HepG2 (cell line): Measurements from ENCODE around the gene WNK2. TPM values are rescaled to one million over a fixed set of nuclear protein-coding genes. Genes with fewer than 3 reads are reported as not detected.

Experiments
- ATAC-seq: fragments of 200-7000 bp; cut with Tn5 transposase; 3 replicates; pipeline ENCODE4 v1.9.1; 2020; ENCODE audit warnings: mild to moderate bottlenecking, moderate library complexity
- BruUV-seq: library from RNA; stranded (reverse); fragments of 400-500 nt; replicated peaks from 2 replicates; lab custom pipeline; 2021; lab: Mats Ljungman, UMichigan
- CTCF ChIA-PET: fragments of 300-600 bp; formaldehyde crosslinking; extraction: SDS; loops from one replicate; lab custom pipeline; 2021; ENCODE audit warnings: low total read pairs, inconsistent platforms, low intra/inter-chr PET ratio; lab: Yijun Ruan, JAX
- POLR2A ChIA-PET: fragments of 350-600 bp; sonication (Branson Sonifier 250); formaldehyde crosslinking; loops from one replicate; lab custom pipeline; 2020; ENCODE audit warnings: antibody characterized with exemption, inconsistent platforms; lab: Yijun Ruan, JAX
- DNase-seq: peaks from one replicate; pipeline ENCODE4 v3.0.0-alpha.2; 2015; ENCODE audit warnings: low spot score
- FAIRE-seq: peaks from 3 replicates; lab custom pipeline; 2011; peaks lifted over from hg19 to GRCh38; lab: Jason Lieb, UNC
- H2AFZ ChIP-seq: one replicate; pipeline ENCODE4 v1.6.1; 2011; ENCODE audit warnings: low read length, inconsistent platforms
- H3K27ac ChIP-seq: fragments of 300-600 bp; 3 replicates; pipeline ENCODE4 v1.8.0; 2011; ENCODE audit warnings: mixed run types, mild to moderate bottlenecking, mixed read lengths, low read length, inconsistent platforms; ENCODE audit not compliant: insufficient read depth; ENCODE audit errors: extremely low read length
- H3K27me3 ChIP-seq, 2 experiments: fragments of 200-600 bp in 1 of 2; 2 replicates in 1 of 2; 3 replicates in 1 of 2; pipeline versions ENCODE4 v1.6.0 to v1.8.0; 2011; ENCODE audit warnings: low read length in 2 of 2, mild to moderate bottlenecking in 2 of 2, moderate library complexity in 2 of 2, inconsistent platforms in 1 of 2; ENCODE audit not compliant: insufficient read depth in 2 of 2, control insufficient read depth in 1 of 2
- H3K36me3 ChIP-seq, 2 experiments: fragments of 200-600 bp in 1 of 2; replicated peaks in 1 of 2; 2 replicates in 1 of 2; 3 replicates in 1 of 2; pipeline versions ENCODE4 v1.5.1 to v1.8.0; 2011; ENCODE audit warnings: low read length in 2 of 2, inconsistent platforms in 1 of 2; ENCODE audit not compliant: insufficient read depth in 2 of 2, control insufficient read depth in 1 of 2
- H3K4me1 ChIP-seq: 2 replicates; pipeline ENCODE4 v1.5.1; 2012; ENCODE audit warnings: low read length, inconsistent platforms; ENCODE audit not compliant: insufficient read depth
- H3K4me2 ChIP-seq: 2 replicates; pipeline ENCODE4 v1.6.0; 2011; ENCODE audit warnings: low read depth, low read length, inconsistent platforms
- H3K4me3 ChIP-seq, 3 experiments: fragments of 200-600 bp in 1 of 3; sonication (generic), shearing (Covaris generic) in 1 of 3; replicated peaks in 1 of 3; 2 replicates each; pipeline ENCODE4 v1.5.1; 2011 to 2016; ENCODE audit warnings: low read length in 3 of 3, inconsistent platforms in 2 of 3, low read depth in 2 of 3, mild to moderate bottlenecking in 2 of 3, control low read depth in 1 of 3, mixed read lengths in 1 of 3; ENCODE audit not compliant: insufficient read depth in 1 of 3
- H3K79me2 ChIP-seq: one replicate; pipeline ENCODE4 v1.6.1; 2011; ENCODE audit warnings: low read length, inconsistent platforms; ENCODE audit not compliant: insufficient read depth
- H3K9ac ChIP-seq: 2 replicates; pipeline ENCODE4 v1.6.0; 2011; ENCODE audit warnings: mild to moderate bottlenecking, low read depth, low read length, inconsistent platforms; ENCODE audit not compliant: insufficient read depth
- H3K9me3 ChIP-seq: 2 replicates; pipeline ENCODE4 v1.5.1; 2012; ENCODE audit warnings: mild to moderate bottlenecking, low read length
- H4K20me1 ChIP-seq: 2 replicates; pipeline ENCODE4 v1.6.0; 2011; ENCODE audit warnings: inconsistent platforms, mild to moderate bottlenecking, low read length, moderate library complexity; ENCODE audit not compliant: insufficient read depth
- ARID2 ChIP-seq: sonication (generic); formaldehyde crosslinking; IDR thresholded peaks from 2 replicates; pipeline ENCODE4 v1.8.1; 2022; ENCODE audit warnings: mild to moderate bottlenecking, missing genetic modification reagents, borderline replicate concordance
- ATAD3A ChIP-seq: sonication (generic); formaldehyde crosslinking; IDR thresholded peaks from 2 replicates; pipeline ENCODE4 v1.4.0; 2020; ENCODE audit warnings: missing genetic modification reagents
- BRD4 ChIP-seq: sonication (generic); formaldehyde crosslinking; IDR thresholded peaks from 2 replicates; pipeline ENCODE4 v1.4.0; 2020; ENCODE audit warnings: missing genetic modification reagents
- FLYWCH1 ChIP-seq: sonication (generic); formaldehyde crosslinking; IDR thresholded peaks from 2 replicates; pipeline ENCODE4 v1.8.1; 2023; ENCODE audit warnings: mild to moderate bottlenecking, missing genetic modification reagents
- HES4 ChIP-seq: sonication (generic); formaldehyde crosslinking; IDR thresholded peaks from 2 replicates; pipeline ENCODE4 v1.9.0; 2021; ENCODE audit warnings: mild to moderate bottlenecking, missing genetic modification reagents, borderline replicate concordance
- NFE2L2 ChIP-seq: fragments of 150-350 bp; IDR thresholded peaks from 2 replicates; pipeline ENCODE4 v1.6.1; 2014; ENCODE audit warnings: low read length
- NFYC ChIP-seq: IDR thresholded peaks from 2 replicates; pipeline ENCODE4 v1.6.1; 2016; ENCODE audit warnings: missing genetic modification reagents, missing compliant biosample characterization
- REL ChIP-seq: sonication (generic); formaldehyde crosslinking; conservative IDR thresholded peaks from 2 replicates; pipeline ENCODE4 v1.8.0; 2022; ENCODE audit warnings: mild to moderate bottlenecking, missing genetic modification reagents, moderate library complexity
- SCMH1 ChIP-seq: sonication (generic); formaldehyde crosslinking; IDR thresholded peaks from 2 replicates; pipeline ENCODE4 v1.9.0; 2021; ENCODE audit warnings: missing genetic modification reagents, mild to moderate bottlenecking, borderline replicate concordance
- SOX5 ChIP-seq: IDR thresholded peaks from 2 replicates; pipeline ENCODE4 v1.6.1; 2016; ENCODE audit warnings: borderline replicate concordance
- STAT6 ChIP-seq: sonication (generic); formaldehyde crosslinking; IDR thresholded peaks from 2 replicates; pipeline ENCODE4 v1.4.0; 2020; ENCODE audit warnings: missing genetic modification reagents, mild to moderate bottlenecking, borderline replicate concordance
- TAF1 ChIP-seq: sonication (generic); formaldehyde crosslinking; IDR thresholded peaks from 2 replicates; pipeline ENCODE4 v1.4.0; 2020; ENCODE audit warnings: missing genetic modification reagents
- ZBTB3 ChIP-seq: sonication (generic); formaldehyde crosslinking; IDR thresholded peaks from 2 replicates; pipeline ENCODE4 v1.4.0; 2020; ENCODE audit warnings: low read depth, mild to moderate bottlenecking, moderate library complexity, missing genetic modification reagents, borderline replicate concordance
- ZNF34 ChIP-seq: sonication (generic); formaldehyde crosslinking; IDR thresholded peaks from 2 replicates; pipeline ENCODE4 v1.4.0; 2020; ENCODE audit warnings: mild to moderate bottlenecking, missing genetic modification reagents, borderline replicate concordance
- ZNF431 ChIP-seq: sonication (generic); formaldehyde crosslinking; IDR thresholded peaks from 2 replicates; pipeline ENCODE4 v1.9.0; 2022; ENCODE audit warnings: missing genetic modification reagents, low read depth, mild to moderate bottlenecking, borderline replicate concordance
- ZNF749 ChIP-seq: sonication (generic); formaldehyde crosslinking; IDR thresholded peaks from 2 replicates; pipeline ENCODE4 v1.8.0; 2022; ENCODE audit warnings: mild to moderate bottlenecking, missing genetic modification reagents, moderate library complexity, borderline replicate concordance
- WGBS: methylation state at CpG from one replicate; pipeline ENCODE4 v1.1.6; 2017; ENCODE audit warnings: low lambda C conversion rate; 5-methylcytosine and 5-hydroxymethylcytosine counted together
- in situ Hi-C: cut with HindIII; loops from 2 replicates; pipeline ENCODE4 v1.10.0; 2017; ENCODE audit warnings: low pct_unique_long_range_greater_than_20kb; ENCODE audit not compliant: extremely low pct_ligation_motif_present
- intact Hi-C: fragments of 100-400 bp; cut with micrococcal nuclease; formaldehyde crosslinking; loops from one replicate; pipeline ENCODE4 v1.10.0; 2022; ENCODE audit not compliant: unreplicated experiment
- polyA plus RNA-seq, 8 experiments: library from polyadenylated mRNA; depleted of rRNA in 3 of 8; stranded (reverse) in 7 of 8; unstranded in 1 of 8; fragments of >200 nt; fragmentation: Illumina TruSeq in 4 of 8; extraction: Trizol in 4 of 8; gene quantifications; 2 replicates each; pipeline versions ENCODE4 v1.2.1 to v1.2.3, GENCODE V29; 2011 to 2016; ENCODE audit warnings: low read depth in 4 of 8, missing spikeins in 1 of 8, mixed read lengths in 1 of 8; ENCODE audit not compliant: insufficient read depth in 1 of 8
- total RNA-seq, 5 experiments: library from RNA; depleted of rRNA; stranded (reverse); fragments of >200 nt; fragmentation: Illumina TruSeq; extraction: Trizol; gene quantifications; 2 replicates each; pipeline ENCODE4 v1.2.3, GENCODE V29; 2016; ENCODE audit warnings: low read depth in 1 of 5
- TF ChIP-seq, protein P1 (sequence below): IDR thresholded peaks from 2 replicates; pipeline ENCODE4 v1.6.1; 2016; ENCODE audit warnings: mild to moderate bottlenecking, missing biosample characterization, missing genetic modification reagents
- TF ChIP-seq, protein P2 (sequence below): sonication (generic); formaldehyde crosslinking; IDR thresholded peaks from 2 replicates; pipeline ENCODE4 v1.4.0; 2020; ENCODE audit warnings: mild to moderate bottlenecking, missing genetic modification reagents

WNK2 gene
- total and polyA plus RNA-seq, 2 of the 13 experiments (the other 11 are each of a cell fraction or from before 2014, with no cell fraction given): 10.5 to 12.0 TPM

DNA sequence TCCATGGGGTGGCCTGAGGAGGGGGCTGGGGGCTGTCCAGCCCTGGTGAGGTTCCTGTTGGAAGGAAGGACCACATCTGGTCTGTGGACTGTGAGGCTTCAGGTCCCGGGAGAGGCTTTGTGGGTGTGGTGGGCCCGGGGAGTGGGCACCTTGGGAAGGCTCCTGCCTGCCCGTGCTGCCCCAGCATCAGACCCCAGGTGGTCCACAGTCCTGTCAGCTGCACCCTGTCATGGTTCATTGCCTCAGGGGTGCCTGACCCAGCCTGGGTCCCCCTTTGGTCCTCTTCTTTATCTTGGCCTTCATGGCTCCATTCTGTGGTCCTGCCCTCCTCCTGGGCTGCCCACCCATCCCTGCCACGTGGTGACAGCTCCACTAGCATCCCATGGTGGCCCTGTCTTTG lies 36.7 kb downstream of the WNK2 start:
- Histone ChIP-seq H2AFZ (no peak overlapping the region), H3K4me2 (no peak overlapping the region), H4K20me1 (peaks cover 15% of the 10 kb centered on the region; the same call in 1 of the 2 replicates), H3K4me3 (no peak overlapping the region), H3K27me3 (no peaks in the 10 kb centered on the region), H3K36me3 (peaks cover 1 to 9% of the 10 kb centered on the region in 2 experiments; a peak in 3 of 5 replicates), H3K9me3 (no peaks in the 10 kb centered on the region; the same call in 1 of the 2 replicates), H3K9ac (no peak overlapping the region), H3K4me1 (peaks cover 29% of the 10 kb centered on the region), H3K27ac (no peak overlapping the region), H3K79me2 (peaks cover 55% of the 10 kb centered on the region)
- ATAC-seq: no peak
- CTCF ChIA-PET: no interaction called here
- in situ Hi-C loops (no loop called here), intact Hi-C loops (no loop called here)
- DNase-seq: no peak
- BruUV-seq: no TSS peak
- FAIRE-seq: no peak
- no peak for TF ChIP-seq ZNF431 (CRISPR knock-in tag)
- TF ChIP-seq ZNF34 (CRISPR knock-in tag): no peak
- TF ChIP-seq, protein P1, sequence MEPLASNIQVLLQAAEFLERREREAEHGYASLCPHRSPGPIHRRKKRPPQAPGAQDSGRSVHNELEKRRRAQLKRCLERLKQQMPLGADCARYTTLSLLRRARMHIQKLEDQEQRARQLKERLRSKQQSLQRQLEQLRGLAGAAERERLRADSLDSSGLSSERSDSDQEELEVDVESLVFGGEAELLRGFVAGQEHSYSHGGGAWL (CRISPR knock-in tag): no peak
- no peak for TF ChIP-seq ZBTB3 (CRISPR knock-in tag)
- TF ChIP-seq BRD4 (CRISPR knock-in tag): no peak
- no peak for TF ChIP-seq TAF1 (CRISPR knock-in tag)
- TF ChIP-seq FLYWCH1: no peak
- TF ChIP-seq NFE2L2: no peak
- TF ChIP-seq ZNF749 (CRISPR knock-in tag): no peak
- no peak for TF ChIP-seq ATAD3A (CRISPR knock-in tag)
- TF ChIP-seq, protein P2, sequence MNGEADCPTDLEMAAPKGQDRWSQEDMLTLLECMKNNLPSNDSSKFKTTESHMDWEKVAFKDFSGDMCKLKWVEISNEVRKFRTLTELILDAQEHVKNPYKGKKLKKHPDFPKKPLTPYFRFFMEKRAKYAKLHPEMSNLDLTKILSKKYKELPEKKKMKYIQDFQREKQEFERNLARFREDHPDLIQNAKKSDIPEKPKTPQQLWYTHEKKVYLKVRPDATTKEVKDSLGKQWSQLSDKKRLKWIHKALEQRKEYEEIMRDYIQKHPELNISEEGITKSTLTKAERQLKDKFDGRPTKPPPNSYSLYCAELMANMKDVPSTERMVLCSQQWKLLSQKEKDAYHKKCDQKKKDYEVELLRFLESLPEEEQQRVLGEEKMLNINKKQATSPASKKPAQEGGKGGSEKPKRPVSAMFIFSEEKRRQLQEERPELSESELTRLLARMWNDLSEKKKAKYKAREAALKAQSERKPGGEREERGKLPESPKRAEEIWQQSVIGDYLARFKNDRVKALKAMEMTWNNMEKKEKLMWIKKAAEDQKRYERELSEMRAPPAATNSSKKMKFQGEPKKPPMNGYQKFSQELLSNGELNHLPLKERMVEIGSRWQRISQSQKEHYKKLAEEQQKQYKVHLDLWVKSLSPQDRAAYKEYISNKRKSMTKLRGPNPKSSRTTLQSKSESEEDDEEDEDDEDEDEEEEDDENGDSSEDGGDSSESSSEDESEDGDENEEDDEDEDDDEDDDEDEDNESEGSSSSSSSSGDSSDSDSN (CRISPR knock-in tag): no peak
- TF ChIP-seq SCMH1: no peak
- no peak for TF ChIP-seq STAT6 (CRISPR knock-in tag)
- no peak for TF ChIP-seq SOX5 (CRISPR knock-in tag)
- TF ChIP-seq ARID2 (CRISPR knock-in tag): no peak
- no peak for TF ChIP-seq NFYC (CRISPR knock-in tag)
- no peak for TF ChIP-seq HES4 (CRISPR knock-in tag)
- TF ChIP-seq REL (CRISPR knock-in tag): no peak
- POLR2A ChIA-PET: interaction anchor here (0.9 kb wide), 1 partner anchor 19 kb away, joined by 3 read pairs; no protein-coding TSS in a partner anchor
- 88% methylated on average over 1 of the region's 4 CpGs for WGBS
